HG02885 (cell line): ENCODE data around the gene BDNF.
"Not testable (repeated sequence)": the region's sequence is repeated elsewhere in the genome, so short reads cannot be mapped to it uniquely, and the experiment has no call there.

Experiments used
- ATAC-seq: cut with Tn5 transposase; IDR thresholded peaks from one replicate; pipeline ENCODE4 v1.9.1; 2021; ENCODE audit warnings: mild to moderate bottlenecking; ENCODE audit not compliant: unreplicated experiment, poor library complexity

The BDNF gene

GRCh38 chr11:27629023-27629422 is 71.2 kb downstream of the BDNF start:
- not testable (repeated sequence) for ATAC-seq

- ATAC-seq = no peak
Measured at GRCh38 chr11:27627979-27628378, 72.3 kb downstream of the BDNF start.

- no peak for ATAC-seq
Measured at GRCh38 chr11:27626938-27627586, 73.2 kb downstream of the BDNF start.

- ATAC-seq = no peak
Measured at GRCh38 chr11:27626269-27626937, 73.9 kb downstream of the BDNF start.

- ATAC-seq = no peak
Measured at GRCh38 chr11:27625347-27625912, 74.8 kb downstream of the BDNF start.

- no peak for ATAC-seq
Measured at GRCh38 chr11:27623945-27624523, 76.2 kb downstream of the BDNF start.

- no peak for ATAC-seq
Measured at GRCh38 chr11:27622541-27623300, 77.5 kb downstream of the BDNF start.

GRCh38 chr11:27621405-27622161 is 78.7 kb downstream of the BDNF start:
- no peak for ATAC-seq

- no peak for ATAC-seq
Measured at GRCh38 chr11:27619763-27620335, 80.4 kb downstream of the BDNF start.

- ATAC-seq = no peak
Measured at GRCh38 chr11:27619039-27619574, 81.1 kb downstream of the BDNF start.

- ATAC-seq = no peak
Measured at GRCh38 chr11:27618281-27618915, 81.9 kb downstream of the BDNF start.

- ATAC-seq = no peak
Measured at GRCh38 chr11:27616711-27617110, 83.5 kb downstream of the BDNF start.

- ATAC-seq = no peak
Measured at GRCh38 chr11:27615833-27616232, 84.4 kb downstream of the BDNF start.

- no peak for ATAC-seq
Measured at GRCh38 chr11:27614092-27614491, 86.2 kb downstream of the BDNF start.

GRCh38 chr11:27612932-27613880 is 87.0 kb downstream of the BDNF start:
- no peak for ATAC-seq

GRCh38 chr11:27611947-27612455 is 88.3 kb downstream of the BDNF start:
- ATAC-seq = no peak

- ATAC-seq = no peak
Measured at GRCh38 chr11:27611390-27611789, 88.9 kb downstream of the BDNF start.

- no peak for ATAC-seq
Measured at GRCh38 chr11:27610946-27611345, 89.3 kb downstream of the BDNF start.
